UCSD-AML1 (cell line): Measurements from ENCODE around the gene MMP28.
"Not testable (repeated sequence)": the region's sequence is repeated elsewhere in the genome, so short reads cannot be mapped to it uniquely, and the experiment has no call there.

Experiments used
- DNase-seq: peaks from one replicate; lab custom pipeline; 2025; ENCODE audit not compliant: unreplicated experiment; lab: John Stamatoyannopoulos, UW

MMP28 gene

GRCh38 chr17:35766489-35766877, 29.0 kb downstream of the MMP28 start:
- DNase-seq = no peak

- DNase-seq = no peak
Observed at GRCh38 chr17:35765756-35766488, 29.5 kb downstream of the MMP28 start.

- no peak for DNase-seq
Observed at GRCh38 chr17:35765086-35765710, 30.2 kb downstream of the MMP28 start.

- DNase-seq = peak; percentile 93
Observed at GRCh38 chr17:35764123-35764991, 31.1 kb downstream of the MMP28 start.

GRCh38 chr17:35763767-35764122, 31.7 kb downstream of the MMP28 start:
- no peak for DNase-seq

- no peak for DNase-seq
Observed at GRCh38 chr17:35761601-35762000, 33.8 kb downstream of the MMP28 start.

GRCh38 chr17:35760587-35760986, 34.9 kb downstream of the MMP28 start, which contains the start of gene C17orf50:
TSS of gene C17orf50 (plus strand) at chr17:35760887. CDS start at chr17:35760942, 55 bp downstream.
- no peak for DNase-seq

GRCh38 chr17:35757243-35757642, 38.2 kb downstream of the MMP28 start:
- DNase-seq = no peak

GRCh38 chr17:35752945-35753764, 42.3 kb downstream of the MMP28 start, which contains the start of gene GAS2L2:
TSS of gene GAS2L2 (minus strand) at chr17:35753239. CDS start at chr17:35752850, 389 bp downstream.
- DNase-seq = no peak

GRCh38 chr17:35752471-35752870, 43.0 kb downstream of the MMP28 start:
- DNase-seq = no peak

GRCh38 chr17:35751541-35751940, 43.9 kb downstream of the MMP28 start:
- not testable (repeated sequence) for DNase-seq

- DNase-seq = no peak
Observed at GRCh38 chr17:35750526-35751395, 44.7 kb downstream of the MMP28 start.

- DNase-seq = no peak
Observed at GRCh38 chr17:35749560-35750412, 45.7 kb downstream of the MMP28 start.

- DNase-seq = no peak
Observed at GRCh38 chr17:35748979-35749378, 46.5 kb downstream of the MMP28 start.

GRCh38 chr17:35748341-35748841, 47.0 kb downstream of the MMP28 start:
- DNase-seq = no peak

GRCh38 chr17:35747540-35748017, 47.9 kb downstream of the MMP28 start:
- peak; percentile 69 for DNase-seq

GRCh38 chr17:35745749-35746320, 49.6 kb downstream of the MMP28 start:
- DNase-seq = no peak

GRCh38 chr17:35745246-35745645, 50.2 kb downstream of the MMP28 start:
- no peak for DNase-seq
